Adipocyte (in vitro differentiated cells): ENCODE data around the gene IRS1.

Experiments
- DNase-seq: peaks from one replicate; pipeline ENCODE4 v3.0.0-alpha.2; 2015; ENCODE audit warnings: low read depth
- H3K27me3 ChIP-seq: replicated peaks from 2 replicates; pipeline ENCODE4 v1.7.0; 2013; ENCODE audit warnings: mild to moderate bottlenecking, low read length, moderate library complexity; ENCODE audit not compliant: control insufficient read depth, insufficient read depth
- H3K36me3 ChIP-seq: 2 replicates; pipeline ENCODE4 v1.7.0; 2013; ENCODE audit warnings: low read length, mild to moderate bottlenecking, moderate library complexity; ENCODE audit not compliant: control insufficient read depth, insufficient read depth, severe bottlenecking
- H3K4me1 ChIP-seq: 2 replicates; pipeline ENCODE4 v1.7.0; 2013; ENCODE audit warnings: mild to moderate bottlenecking, low read length, moderate library complexity; ENCODE audit not compliant: control insufficient read depth, insufficient read depth
- H3K4me3 ChIP-seq: 2 replicates; pipeline ENCODE4 v1.7.0; 2013; ENCODE audit warnings: mild to moderate bottlenecking, low read length, moderate library complexity
- H3K9ac ChIP-seq: 2 replicates; pipeline ENCODE4 v1.7.0; 2013; ENCODE audit warnings: mild to moderate bottlenecking, low read length, moderate library complexity
- H3K9me3 ChIP-seq: 2 replicates; pipeline ENCODE4 v1.7.0; 2013; ENCODE audit warnings: mild to moderate bottlenecking, low read length, moderate library complexity; ENCODE audit not compliant: control insufficient read depth

IRS1 gene

GRCh38 chr2:226694586-226695284, 104.9 kb downstream of the IRS1 start:
- Histone ChIP-seq H3K9ac (no peak overlapping the region), H3K9me3 (no peaks in the 10 kb centered on the region), H3K36me3 (no peaks in the 10 kb centered on the region), H3K27me3 (no peaks in the 10 kb centered on the region), H3K4me3 (no peak overlapping the region), H3K4me1 (peaks cover 28% of the 10 kb centered on the region)
- DNase-seq: no peak

- no peaks in the 10 kb centered on the region for H3K36me3 ChIP-seq
- DNase-seq: no peak
- H3K4me3 ChIP-seq: no peak overlapping the region
Measured at GRCh38 chr2:226694149-226694548, 105.5 kb downstream of the IRS1 start.

GRCh38 chr2:226693521-226693920, 106.1 kb downstream of the IRS1 start:
- Histone ChIP-seq H3K36me3 (no peaks in the 10 kb centered on the region), H3K9ac (no peak overlapping the region), H3K9me3 (no peaks in the 10 kb centered on the region), H3K4me3 (no peak overlapping the region), H3K27me3 (no peaks in the 10 kb centered on the region), H3K4me1 (peaks cover 20% of the 10 kb centered on the region)
- DNase-seq: no peak

More at GRCh38 chr2:226694149-226694548, 105.5 kb downstream of the IRS1 start:
- H3K27me3 ChIP-seq: no peaks in the 10 kb centered on the region
- H3K4me1 ChIP-seq: peaks cover 23% of the 10 kb centered on the region
- no peaks in the 10 kb centered on the region for H3K9me3 ChIP-seq
- no peak overlapping the region for H3K9ac ChIP-seq

- Histone ChIP-seq H3K36me3 (no peaks in the 10 kb centered on the region), H3K9me3 (no peaks in the 10 kb centered on the region), H3K27me3 (no peaks in the 10 kb centered on the region), H3K9ac (no peak overlapping the region), H3K4me3 (no peak overlapping the region), H3K4me1 (peaks cover 20% of the 10 kb centered on the region)
- no peak for DNase-seq
Measured at GRCh38 chr2:226692521-226693126, 107.0 kb downstream of the IRS1 start.

- Histone ChIP-seq H3K27me3 (no peaks in the 10 kb centered on the region), H3K4me1 (peaks cover 20% of the 10 kb centered on the region), H3K9me3 (no peaks in the 10 kb centered on the region), H3K9ac (no peak overlapping the region), H3K36me3 (no peaks in the 10 kb centered on the region), H3K4me3 (no peak overlapping the region)
- no peak for DNase-seq
Measured at GRCh38 chr2:226691255-226691654, 108.4 kb downstream of the IRS1 start.

GRCh38 chr2:226690461-226691024, 109.1 kb downstream of the IRS1 start:
- Histone ChIP-seq H3K9ac (no peak overlapping the region), H3K4me1 (peaks cover 20% of the 10 kb centered on the region), H3K36me3 (no peaks in the 10 kb centered on the region), H3K9me3 (no peaks in the 10 kb centered on the region), H3K4me3 (no peak overlapping the region), H3K27me3 (no peaks in the 10 kb centered on the region)
- DNase-seq: peak; percentile 8

- H3K4me3 ChIP-seq: no peak overlapping the region
- H3K4me1 ChIP-seq: peaks cover 17% of the 10 kb centered on the region
- no peak for DNase-seq
- no peak overlapping the region for H3K9ac ChIP-seq
- no peaks in the 10 kb centered on the region for H3K36me3 ChIP-seq
- H3K9me3 ChIP-seq: no peaks in the 10 kb centered on the region
- no peaks in the 10 kb centered on the region for H3K27me3 ChIP-seq
Measured at GRCh38 chr2:226687641-226688253, 111.9 kb downstream of the IRS1 start.

- Histone ChIP-seq H3K9ac (no peak overlapping the region), H3K27me3 (no peaks in the 10 kb centered on the region), H3K9me3 (no peaks in the 10 kb centered on the region), H3K36me3 (no peaks in the 10 kb centered on the region), H3K4me3 (no peak overlapping the region), H3K4me1 (peaks cover 8% of the 10 kb centered on the region)
- DNase-seq: no peak
Measured at GRCh38 chr2:226684563-226684959, 115.1 kb downstream of the IRS1 start.

- Histone ChIP-seq H3K4me3 (no peak overlapping the region), H3K9me3 (no peaks in the 10 kb centered on the region)
Measured at GRCh38 chr2:226683944-226684562, 115.6 kb downstream of the IRS1 start.

GRCh38 chr2:226683196-226683595, 116.4 kb downstream of the IRS1 start:
- H3K4me1 ChIP-seq: peaks cover 8% of the 10 kb centered on the region
- no peak for DNase-seq
- H3K9ac ChIP-seq: no peak overlapping the region
- no peaks in the 10 kb centered on the region for H3K36me3 ChIP-seq
- H3K4me3 ChIP-seq: no peak overlapping the region
- no peaks in the 10 kb centered on the region for H3K9me3 ChIP-seq
- H3K27me3 ChIP-seq: no peaks in the 10 kb centered on the region

More at GRCh38 chr2:226683944-226684562, 115.6 kb downstream of the IRS1 start:
- no peak overlapping the region for H3K9ac ChIP-seq
- no peaks in the 10 kb centered on the region for H3K27me3 ChIP-seq
- no peaks in the 10 kb centered on the region for H3K36me3 ChIP-seq
- peaks cover 8% of the 10 kb centered on the region for H3K4me1 ChIP-seq
- no peak for DNase-seq
